ENCODE measurements around the gene TNFRSF21.

The TNFRSF21 gene

GRCh38 chr6:47203938-47204611, 105.6 kb downstream of the TNFRSF21 start:
- no peak for FAIRE-seq

DNA sequence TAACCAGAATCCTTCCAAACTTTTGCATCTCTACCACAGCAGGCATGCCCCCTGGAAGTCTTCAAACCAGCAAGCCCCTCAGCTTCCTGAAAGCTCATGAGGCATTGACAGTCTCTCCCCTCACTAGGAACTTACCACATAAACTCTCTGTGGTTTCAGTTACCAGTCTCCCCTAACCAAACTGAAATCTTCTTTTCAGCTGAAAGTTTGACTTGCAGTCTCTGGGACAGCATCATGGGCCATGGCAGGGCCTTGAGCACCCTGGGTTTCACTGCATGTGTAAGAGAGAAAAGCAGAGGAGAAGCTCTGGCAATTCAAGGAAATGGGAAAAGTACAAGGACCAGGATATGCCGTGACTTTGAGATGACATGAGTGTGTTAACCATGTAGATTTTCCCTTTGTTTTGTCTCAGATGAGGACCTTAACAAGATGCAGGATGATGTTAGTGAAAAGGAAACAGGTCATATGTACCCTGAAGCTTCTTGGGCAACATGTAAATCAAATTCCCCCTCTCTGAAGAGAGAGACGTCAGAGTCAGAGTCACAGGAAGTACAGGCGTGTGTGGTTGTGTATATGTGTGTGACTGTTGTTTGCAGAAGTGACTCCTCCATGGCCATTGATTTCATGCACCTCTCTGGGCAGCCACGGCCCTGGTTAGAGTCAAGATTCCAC, 106.3 kb downstream of the TNFRSF21 start:
- FAIRE-seq: no peak

DNA sequence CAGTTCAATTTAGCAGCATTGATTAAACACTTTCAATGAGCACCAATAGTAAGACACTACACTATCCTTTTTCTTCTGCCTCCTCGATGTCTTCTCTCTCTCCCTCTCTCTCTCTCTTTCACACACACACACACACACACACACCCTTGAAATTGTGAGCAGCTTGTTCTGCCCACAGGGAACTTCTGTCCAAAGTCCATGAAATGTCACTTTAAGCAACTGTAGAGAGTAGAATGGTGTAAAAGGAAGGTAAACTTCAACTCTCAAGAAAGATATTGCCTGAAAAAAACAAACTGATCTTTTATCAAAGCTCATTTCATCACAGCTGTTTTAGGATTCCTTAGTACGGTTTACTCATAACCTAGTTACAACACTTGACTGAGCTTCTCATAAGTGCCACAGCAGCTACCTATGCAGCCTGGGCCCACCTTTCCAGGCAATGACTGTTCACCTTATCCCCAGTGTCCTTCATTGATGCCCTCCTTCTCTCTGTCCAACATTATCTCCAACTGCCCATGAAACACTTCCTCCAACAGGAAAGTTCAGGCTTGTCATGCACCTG, 107.0 kb downstream of the TNFRSF21 start:
- FAIRE-seq: no peak

- FAIRE-seq: no peak
Measured at GRCh38 chr6:47200536-47201334, 109.0 kb downstream of the TNFRSF21 start.

DNA sequence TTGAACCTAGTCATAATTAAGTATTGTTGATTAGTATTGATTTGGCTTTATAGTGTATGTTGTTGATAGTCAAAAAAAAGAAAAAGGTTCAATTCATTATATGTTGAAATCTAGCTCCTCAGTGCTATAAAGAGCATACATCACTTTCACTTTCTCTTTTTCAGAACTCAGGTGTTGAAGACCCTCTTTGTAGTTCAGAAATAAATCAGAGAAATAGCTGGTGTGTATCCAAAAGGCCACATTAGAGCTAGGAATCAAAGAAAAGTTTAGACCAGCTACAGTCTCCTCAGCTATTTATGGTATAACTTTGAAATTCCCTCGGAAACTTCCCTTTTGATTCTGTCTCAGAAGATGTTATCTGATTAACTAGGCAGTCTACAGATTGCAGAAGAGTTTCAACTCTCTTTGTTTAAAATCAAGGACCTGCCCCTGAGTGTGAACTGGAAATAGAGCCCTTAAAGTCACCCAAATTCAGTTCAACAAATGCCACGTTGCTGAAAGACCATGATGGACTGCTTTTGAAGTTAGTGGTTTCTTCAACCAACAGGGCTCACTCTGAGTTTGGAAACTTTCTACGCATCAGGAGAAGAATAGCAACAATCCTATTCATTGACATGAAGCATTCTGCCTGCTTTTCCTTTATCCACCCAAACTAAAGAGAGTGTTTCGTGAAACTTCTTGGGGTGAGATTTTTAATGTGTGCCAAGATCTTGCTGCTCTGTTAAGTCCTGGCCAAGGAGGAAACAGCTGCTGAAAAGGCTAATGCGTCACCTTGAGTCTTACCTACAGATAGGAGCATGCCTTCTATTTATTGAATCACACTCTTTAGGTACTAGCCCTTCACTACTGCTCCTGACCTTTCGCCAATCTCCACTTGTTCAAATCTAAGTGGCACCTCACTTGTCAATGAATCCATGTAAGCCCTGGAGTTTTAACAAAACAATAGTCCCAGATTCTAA, 111.7 kb downstream of the TNFRSF21 start:
- FAIRE-seq: no peak

DNA sequence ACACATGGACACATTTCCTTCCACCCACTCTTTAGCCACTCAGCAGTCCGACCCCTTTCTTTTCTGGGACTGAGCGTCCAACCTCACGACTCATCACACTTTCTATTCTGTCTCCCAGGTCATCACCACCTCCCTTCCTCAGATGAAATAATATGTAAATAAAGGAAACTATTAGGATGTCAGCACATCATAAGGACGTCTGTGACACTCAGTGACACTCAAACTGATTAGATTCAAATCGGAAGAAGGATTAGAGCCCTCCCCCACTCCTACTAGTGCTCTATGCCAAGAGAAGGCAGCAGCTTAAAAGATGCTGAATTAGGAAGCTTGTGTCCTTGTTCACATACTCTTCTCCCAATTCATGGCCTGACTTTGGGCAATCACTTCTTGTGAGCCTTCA, 113.6 kb downstream of the TNFRSF21 start:
- no peak for FAIRE-seq

DNA sequence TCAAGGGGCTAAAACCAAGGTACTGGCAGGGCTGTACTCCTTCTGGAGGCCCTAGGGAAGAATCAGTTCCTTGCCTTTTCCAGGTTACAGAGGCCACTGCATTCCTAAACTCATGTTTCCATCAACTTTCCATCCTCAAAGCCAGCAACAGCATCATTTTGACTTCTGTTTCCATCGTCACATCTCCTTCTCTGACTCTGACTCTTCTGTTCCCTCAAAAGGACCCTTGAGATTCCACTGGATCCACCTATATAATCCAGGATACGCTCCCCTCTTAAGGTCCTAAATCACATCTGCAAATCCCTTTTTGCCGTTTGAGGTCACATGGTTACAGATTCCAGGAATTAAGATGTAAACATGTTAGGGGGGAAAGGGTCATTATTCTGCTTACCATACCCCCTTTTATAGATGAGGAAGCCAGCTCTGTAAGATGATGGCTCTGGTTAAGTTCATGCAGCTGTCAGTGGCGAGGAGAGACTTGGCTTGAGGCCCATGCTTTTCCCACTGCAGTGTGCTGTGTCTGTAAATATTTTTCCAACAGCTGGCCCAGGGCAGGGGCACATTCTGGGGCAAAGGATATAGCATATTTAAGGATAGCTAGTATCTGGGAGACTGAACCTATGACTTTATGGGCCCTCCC, 114.6 kb downstream of the TNFRSF21 start:
- no peak for FAIRE-seq

DNA sequence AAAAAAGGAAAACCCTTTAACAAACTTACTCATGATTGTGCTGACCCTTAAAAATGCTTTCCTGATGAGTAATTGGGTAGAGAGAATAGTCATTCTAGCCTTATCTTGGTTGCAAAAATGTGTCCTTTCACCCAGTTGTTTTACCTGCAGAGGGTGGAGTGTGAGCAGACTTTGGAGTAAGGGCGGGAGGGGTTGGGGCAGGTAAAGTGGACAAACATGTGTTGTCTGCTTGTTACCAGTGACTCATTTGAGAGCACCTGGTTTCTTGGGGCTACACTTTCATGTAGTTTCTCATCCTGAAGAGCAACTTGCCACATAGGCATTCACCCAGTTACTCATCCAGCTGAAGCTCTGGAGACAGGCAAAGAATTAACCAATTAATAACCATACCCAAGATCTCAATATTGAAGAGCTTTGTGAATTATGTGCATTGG, 121.1 kb downstream of the TNFRSF21 start:
- FAIRE-seq: no peak

- no peak for FAIRE-seq
Measured at GRCh38 chr6:47187893-47188587, 121.7 kb downstream of the TNFRSF21 start.

DNA sequence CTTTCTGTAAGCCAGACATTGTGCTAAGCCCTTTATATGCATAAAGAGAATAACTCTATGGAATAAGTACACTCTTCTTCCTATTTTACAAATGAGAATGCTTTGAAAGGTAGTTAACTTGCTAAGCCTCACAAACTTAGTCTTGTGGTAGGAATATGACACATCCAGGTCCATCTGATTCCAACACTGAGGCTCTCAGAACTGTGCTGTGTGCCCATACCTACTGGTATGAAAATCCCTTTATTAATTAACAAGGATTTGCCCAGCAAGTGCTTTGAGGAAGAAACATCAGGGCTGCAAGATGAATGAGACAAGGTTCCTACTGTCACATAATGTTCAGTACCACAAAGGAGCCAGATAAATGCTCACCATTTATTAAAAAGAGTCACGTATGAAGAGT, 122.6 kb downstream of the TNFRSF21 start:
- no peak for FAIRE-seq

DNA sequence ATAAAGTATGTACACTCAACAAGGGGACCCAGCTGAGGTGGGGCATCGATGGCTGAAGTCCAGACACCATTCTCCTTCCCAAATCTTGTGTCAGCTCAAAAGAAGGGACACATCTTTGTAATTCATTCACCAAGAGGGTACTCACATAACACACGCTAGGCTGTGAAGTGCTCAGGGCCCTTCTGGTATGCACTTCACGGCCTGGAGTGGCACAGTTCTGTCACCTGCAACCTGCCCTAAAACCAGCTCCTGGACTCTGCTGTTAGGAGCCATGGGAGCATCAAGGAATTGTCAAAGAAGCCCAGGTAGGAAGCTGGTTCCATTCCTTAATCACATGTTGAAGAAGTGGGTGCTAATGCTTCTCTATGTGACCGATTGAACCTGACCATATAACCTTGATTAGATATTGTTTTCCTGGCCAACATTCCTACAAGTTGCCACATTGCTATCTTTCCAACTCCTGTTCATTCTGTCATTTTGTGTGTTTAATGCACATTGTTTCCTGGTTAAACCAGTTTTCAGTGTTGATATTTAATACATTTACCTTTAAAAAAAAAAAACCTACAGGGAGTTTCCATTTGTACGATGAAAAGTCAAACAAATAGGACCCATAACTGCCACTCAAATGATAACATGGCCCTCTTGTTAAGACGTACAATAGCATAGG, 127.3 kb downstream of the TNFRSF21 start:
- FAIRE-seq: no peak

DNA sequence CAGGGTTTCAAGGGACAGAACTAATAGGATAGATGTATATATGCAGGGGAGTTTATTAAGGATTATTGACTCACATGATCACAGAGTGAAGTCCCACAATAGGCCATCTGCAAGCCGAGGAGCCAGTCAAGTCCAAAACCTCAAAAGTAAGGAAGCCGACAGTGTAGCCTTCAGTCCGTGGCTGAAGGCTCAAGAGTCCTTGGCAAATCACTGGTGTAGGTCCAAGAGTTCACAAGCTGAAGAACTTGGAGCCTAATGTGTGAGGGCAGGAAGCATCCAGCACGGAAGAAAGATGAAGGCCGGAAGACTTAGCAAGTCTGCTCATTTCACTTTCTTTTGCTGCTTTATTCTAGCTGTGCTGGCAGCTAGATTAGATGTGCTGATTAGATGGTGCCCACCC, 128.0 kb downstream of the TNFRSF21 start:
- no peak for FAIRE-seq
